HG02840 (cell line): ENCODE measurements around the gene BRCA2.
A peak's percentile ranks its signal among the peaks of the same experiment; 100 is the strongest.
"Not testable (repeated sequence)": the region's sequence is repeated elsewhere in the genome, so short reads cannot be mapped to it uniquely, and the experiment has no call there.

ENCODE experiments used
- ATAC-seq: cut with Tn5 transposase; IDR thresholded peaks from one replicate; pipeline ENCODE4 v1.9.1; 2021; ENCODE audit warnings: mild to moderate bottlenecking, moderate library complexity, moderate number of reproducible peaks; ENCODE audit not compliant: unreplicated experiment, low FRiP score

BRCA2 gene

GRCh38 chr13:32309312-32310133 lies 5.8 kb upstream of the BRCA2 start:
- ATAC-seq: no peak

- ATAC-seq: no peak
Observed at GRCh38 chr13:32310134-32310706, 5.1 kb upstream of the BRCA2 start.

GRCh38 chr13:32311188-32311897 lies 4.0 kb upstream of the BRCA2 start:
- ATAC-seq: no peak

DNA sequence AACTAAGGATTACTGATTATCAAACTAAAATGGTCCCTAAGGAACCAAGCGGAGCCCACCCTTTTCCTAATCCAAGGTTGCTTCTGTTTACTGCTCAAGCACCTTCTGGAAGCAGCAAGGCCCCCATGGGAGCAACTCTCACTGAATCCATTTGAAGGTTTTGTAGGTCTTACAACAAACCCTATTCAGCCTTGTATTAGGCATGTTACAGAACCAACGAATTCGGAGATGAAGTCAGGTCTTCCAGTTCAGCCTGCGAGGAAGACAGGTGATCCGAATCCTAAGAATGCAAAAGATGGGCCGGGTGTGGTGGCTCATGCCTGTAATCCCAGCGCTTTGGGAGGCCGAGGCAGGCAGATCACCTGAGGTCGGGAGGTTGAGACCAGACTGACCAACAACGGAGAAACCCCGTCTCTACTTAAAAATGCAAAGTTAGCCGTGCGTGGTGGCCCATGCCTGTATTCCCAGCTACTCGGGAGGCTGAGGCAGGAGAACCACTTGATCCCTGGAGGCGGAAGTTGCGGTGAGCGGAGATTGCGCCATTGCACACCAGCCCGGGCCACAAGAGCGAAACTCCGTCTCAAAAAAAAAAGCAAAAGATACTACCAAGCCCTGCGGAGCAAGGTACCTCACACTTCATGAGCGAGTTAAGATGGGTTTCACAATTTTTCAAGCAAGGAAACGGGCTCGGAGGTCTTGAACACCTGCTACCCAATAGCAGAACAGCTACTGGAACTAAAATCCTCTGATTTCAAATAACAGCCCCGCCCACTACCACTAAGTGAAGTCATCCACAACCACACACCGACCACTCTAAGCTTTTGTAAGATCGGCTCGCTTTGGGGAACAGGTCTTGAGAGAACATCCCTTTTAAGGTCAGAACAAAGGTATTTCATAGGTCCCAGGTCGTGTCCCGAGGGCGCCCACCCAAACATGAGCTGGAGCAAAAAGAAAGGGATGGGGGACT lies 754 bp upstream of the BRCA2 start:
- peak; percentile 4 for ATAC-seq

GRCh38 chr13:32316028-32316339 lies 676 bp downstream of the BRCA2 start:
- peak; percentile 55 for ATAC-seq

DNA sequence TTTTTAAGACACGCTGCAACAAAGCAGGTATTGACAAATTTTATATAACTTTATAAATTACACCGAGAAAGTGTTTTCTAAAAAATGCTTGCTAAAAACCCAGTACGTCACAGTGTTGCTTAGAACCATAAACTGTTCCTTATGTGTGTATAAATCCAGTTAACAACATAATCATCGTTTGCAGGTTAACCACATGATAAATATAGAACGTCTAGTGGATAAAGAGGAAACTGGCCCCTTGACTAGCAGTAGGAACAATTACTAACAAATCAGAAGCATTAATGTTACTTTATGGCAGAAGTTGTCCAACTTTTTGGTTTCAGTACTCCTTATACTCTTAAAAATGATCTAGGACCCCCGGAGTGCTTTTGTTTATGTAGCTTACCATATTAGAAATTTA lies 1.2 kb downstream of the BRCA2 start:
- no peak for ATAC-seq

DNA sequence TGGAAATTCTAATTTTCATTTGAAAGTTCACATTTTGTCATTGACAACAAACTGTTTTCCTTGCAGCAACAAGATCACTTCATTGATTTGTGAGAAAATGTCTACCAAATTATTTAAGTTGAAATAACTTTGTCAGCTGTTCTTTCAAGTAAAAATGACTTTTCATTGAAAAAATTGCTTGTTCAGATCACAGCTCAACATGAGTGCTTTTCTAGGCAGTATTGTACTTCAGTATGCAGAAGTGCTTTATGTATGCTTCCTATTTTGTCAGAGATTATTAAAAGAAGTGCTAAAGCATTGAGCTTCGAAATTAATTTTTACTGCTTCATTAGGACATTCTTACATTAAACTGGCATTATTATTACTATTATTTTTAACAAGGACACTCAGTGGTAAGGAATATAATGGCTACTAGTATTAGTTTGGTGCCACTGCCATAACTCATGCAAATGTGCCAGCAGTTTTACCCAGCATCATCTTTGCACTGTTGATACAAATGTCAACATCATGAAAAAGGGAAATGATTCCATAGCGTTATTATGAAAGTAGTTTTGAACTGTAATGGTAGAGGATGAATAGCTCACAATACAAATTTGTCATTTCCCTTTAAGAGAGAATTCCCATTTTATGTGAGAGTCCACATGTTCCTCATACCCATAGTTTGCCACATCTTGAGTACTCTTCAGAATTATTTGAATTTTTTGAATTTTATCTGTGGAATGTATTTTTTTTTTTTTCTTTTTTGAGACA lies 2.6 kb downstream of the BRCA2 start:
- ATAC-seq: no peak

GRCh38 chr13:32320528-32320927 lies 5.2 kb downstream of the BRCA2 start:
- no peak for ATAC-seq

GRCh38 chr13:32323912-32324311 lies 8.6 kb downstream of the BRCA2 start:
- no peak for ATAC-seq

DNA sequence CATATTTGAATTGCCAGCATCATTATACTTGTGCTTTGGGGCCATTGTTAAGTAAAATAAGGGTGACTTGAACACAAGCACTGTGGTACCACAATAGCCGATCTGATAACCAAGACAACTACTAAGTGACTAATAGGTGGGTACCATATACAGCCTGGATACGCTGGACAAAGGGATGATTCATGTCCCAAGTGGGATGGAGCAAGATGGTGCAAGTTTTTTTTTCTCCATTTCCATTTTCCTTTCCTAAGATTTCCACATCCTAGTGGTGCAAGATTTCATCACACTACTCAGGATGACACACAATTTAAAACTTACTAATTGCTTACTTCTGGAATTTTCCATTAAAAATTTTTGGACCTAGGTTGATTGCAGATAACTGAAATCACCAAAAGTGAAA lies 15.1 kb downstream of the BRCA2 start:
- no peak for ATAC-seq

DNA sequence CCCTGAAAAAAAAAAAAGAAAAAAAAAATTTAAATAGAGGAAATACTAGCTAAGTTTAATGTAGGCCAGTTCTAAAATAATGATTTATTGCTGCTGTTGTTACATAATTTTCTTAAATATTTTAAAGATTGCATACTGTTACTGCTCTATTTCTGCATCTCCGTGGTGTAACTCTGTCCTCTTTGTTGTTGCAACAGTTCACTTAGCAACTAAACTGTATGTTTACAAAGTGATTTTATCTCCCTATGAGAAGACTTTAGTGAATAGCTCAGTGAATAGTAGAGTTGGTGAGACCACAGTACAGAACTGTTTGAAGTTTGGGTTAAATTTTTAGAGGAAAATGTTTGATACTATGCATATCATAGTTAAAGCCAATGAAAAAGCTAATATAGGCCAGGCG lies 19.4 kb downstream of the BRCA2 start:
- no peak for ATAC-seq

- no peak for ATAC-seq
Observed at GRCh38 chr13:32340914-32341313, 25.6 kb downstream of the BRCA2 start.

- ATAC-seq: no peak
Observed at GRCh38 chr13:32347651-32348050, 32.3 kb downstream of the BRCA2 start.

DNA sequence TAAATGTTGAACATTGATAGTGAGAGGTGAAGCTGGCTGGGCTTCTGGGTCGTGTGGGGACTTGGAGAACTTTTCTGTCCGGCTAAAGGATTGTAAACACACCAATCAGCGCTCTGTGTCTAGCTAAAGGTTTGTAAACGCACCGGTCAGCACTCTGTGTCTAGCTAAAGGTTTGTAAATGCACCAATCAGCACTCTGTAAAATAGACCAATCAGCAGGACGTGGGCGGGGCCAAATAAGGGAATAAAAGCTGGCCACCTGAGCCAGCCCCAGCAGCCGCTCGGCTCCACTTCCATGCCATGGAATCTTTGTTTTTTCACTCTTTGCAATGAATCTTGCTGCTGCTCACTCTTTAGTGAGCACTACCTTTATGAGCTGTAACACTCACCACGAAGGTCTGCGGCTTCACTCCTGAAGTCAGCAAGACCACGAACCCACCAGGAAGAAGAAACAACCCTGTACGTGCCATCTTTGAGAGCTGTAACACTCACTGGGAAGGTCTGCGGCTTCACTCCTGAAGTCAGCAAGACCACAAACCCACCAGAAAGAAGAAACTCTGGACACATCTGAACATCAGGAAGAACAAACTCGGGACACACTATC lies 35.6 kb downstream of the BRCA2 start:
- ATAC-seq: not testable (repeated sequence)

DNA sequence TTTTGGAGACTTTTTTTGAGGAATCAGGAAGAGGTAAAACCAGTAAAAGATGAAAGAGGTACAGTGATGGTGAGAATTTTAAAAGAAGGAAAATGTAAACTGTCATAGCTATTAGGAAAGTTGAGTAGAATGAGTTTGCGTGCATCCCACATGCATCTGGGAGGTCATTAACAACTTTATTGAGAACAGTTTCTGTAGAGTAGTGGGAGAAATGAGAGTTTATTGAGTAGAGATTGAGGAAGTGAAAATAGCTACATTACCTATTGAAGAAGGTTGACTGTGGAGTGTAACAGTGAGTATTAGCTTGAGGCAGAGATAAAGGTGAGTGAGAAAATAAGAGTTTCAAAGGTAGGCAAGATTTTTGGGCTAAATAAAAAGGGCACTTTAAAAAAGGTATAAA lies 38.7 kb downstream of the BRCA2 start:
- peak; percentile 63 for ATAC-seq

- not testable (repeated sequence) for ATAC-seq
Observed at GRCh38 chr13:32355935-32356334, 40.6 kb downstream of the BRCA2 start.

- no peak for ATAC-seq
Observed at GRCh38 chr13:32362574-32362973, 47.3 kb downstream of the BRCA2 start.

DNA sequence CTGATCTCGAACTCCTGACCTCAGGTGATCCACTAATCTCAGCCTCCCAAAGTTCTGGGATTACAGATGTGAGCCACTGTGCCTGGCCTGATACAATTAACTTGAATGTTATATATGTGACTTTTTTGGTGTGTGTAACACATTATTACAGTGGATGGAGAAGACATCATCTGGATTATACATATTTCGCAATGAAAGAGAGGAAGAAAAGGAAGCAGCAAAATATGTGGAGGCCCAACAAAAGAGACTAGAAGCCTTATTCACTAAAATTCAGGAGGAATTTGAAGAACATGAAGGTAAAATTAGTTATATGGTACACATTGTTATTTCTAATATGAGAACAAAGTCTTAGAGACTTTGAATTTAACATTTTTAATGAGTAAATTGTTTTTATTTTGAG lies 55.5 kb downstream of the BRCA2 start:
- no peak for ATAC-seq

GRCh38 chr13:32376642-32377415 lies 61.5 kb downstream of the BRCA2 start:
- ATAC-seq: no peak
